ENCODE measurements around the gene RIPK4. TPM values are rescaled to one million over a fixed set of nuclear protein-coding genes. Genes with fewer than 3 reads are reported as not detected.

RIPK4 gene
- total and polyA plus RNA-seq, 2 of the 13 experiments (the other 11 are each of a cell fraction or from before 2014, with no cell fraction given) = 3.1 to 4.9 TPM

DNA sequence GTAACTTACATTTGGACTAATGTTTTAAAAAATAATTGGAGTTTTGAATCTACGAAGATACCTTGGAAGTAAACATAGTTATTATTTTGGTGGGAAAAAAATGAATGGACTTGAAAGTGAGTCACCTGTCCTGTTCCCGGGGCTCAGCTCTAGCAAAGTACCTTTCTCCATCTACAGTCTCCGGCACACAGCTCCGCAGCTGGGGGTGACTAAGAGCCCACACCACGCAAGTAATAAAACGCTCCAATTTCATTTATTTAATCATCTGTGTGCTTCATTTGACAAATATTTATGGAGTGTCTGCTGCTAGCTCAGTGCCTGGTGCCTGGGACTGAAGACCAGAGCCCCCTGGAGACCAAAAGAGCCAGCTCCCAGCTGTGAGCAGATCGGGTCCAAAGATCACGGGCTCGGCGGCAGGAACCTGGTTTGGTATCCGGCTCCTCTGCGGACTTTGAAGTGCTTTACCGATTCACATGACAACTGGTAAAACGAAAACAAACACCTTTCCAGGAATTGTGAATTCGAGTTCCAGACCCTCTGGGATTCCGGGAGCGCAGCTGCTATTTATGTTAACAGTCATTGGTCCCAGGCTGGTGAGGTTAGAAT, 1.7 kb upstream of the RIPK4 start (continued):
- TF ChIP-seq, protein P1, sequence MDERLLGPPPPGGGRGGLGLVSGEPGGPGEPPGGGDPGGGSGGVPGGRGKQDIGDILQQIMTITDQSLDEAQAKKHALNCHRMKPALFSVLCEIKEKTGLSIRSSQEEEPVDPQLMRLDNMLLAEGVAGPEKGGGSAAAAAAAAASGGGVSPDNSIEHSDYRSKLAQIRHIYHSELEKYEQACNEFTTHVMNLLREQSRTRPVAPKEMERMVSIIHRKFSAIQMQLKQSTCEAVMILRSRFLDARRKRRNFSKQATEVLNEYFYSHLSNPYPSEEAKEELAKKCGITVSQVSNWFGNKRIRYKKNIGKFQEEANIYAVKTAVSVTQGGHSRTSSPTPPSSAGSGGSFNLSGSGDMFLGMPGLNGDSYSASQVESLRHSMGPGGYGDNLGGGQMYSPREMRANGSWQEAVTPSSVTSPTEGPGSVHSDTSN (CRISPR knock-in tag; IDR thresholded peaks at IDR 0.05) = no peak
- TF ChIP-seq, protein P2, sequence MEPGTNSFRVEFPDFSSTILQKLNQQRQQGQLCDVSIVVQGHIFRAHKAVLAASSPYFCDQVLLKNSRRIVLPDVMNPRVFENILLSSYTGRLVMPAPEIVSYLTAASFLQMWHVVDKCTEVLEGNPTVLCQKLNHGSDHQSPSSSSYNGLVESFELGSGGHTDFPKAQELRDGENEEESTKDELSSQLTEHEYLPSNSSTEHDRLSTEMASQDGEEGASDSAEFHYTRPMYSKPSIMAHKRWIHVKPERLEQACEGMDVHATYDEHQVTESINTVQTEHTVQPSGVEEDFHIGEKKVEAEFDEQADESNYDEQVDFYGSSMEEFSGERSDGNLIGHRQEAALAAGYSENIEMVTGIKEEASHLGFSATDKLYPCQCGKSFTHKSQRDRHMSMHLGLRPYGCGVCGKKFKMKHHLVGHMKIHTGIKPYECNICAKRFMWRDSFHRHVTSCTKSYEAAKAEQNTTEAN (CRISPR knock-in tag; conservative IDR thresholded peaks at IDR 0.05) = peak; percentile 76
- TF ChIP-seq, protein P3, sequence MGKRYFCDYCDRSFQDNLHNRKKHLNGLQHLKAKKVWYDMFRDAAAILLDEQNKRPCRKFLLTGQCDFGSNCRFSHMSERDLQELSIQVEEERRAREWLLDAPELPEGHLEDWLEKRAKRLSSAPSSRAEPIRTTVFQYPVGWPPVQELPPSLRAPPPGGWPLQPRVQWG (CRISPR knock-in tag; IDR thresholded peaks at IDR 0.05; ENCODE audit: borderline replicate concordance, low read depth) = no peak
- peak; percentile 60; the same call in 1 of the 2 replicates for TF ChIP-seq ZBTB20 (CRISPR knock-in tag; IDR thresholded peaks at IDR 0.05; ENCODE audit: borderline replicate concordance, low read depth)
- TF ChIP-seq ARNTL (CRISPR knock-in tag; IDR thresholded peaks at IDR 0.05) = peak; percentile 63; the same call in 1 of the 2 replicates
- no peak for TF ChIP-seq ZNF20 (CRISPR knock-in tag; IDR thresholded peaks at IDR 0.05)
- no peak for TF ChIP-seq GLI4 (CRISPR knock-in tag; IDR thresholded peaks at IDR 0.05; ENCODE audit: borderline replicate concordance)
- TF ChIP-seq NCOR1 (IDR thresholded peaks at IDR 0.05; ENCODE audit: borderline replicate concordance, low read length) = peak; percentile 99
- no peak for TF ChIP-seq ZNF10 (CRISPR knock-in tag; IDR thresholded peaks at IDR 0.05; ENCODE audit: borderline replicate concordance, low read depth)
- no peak for TF ChIP-seq ARNT (IDR thresholded peaks at IDR 0.05)
- no peak; the same call in 1 of the 2 replicates for TF ChIP-seq HMG20B (CRISPR knock-in tag; conservative IDR thresholded peaks at IDR 0.05)
- TF ChIP-seq ZNF331 (CRISPR knock-in tag; IDR thresholded peaks at IDR 0.05) = peak; percentile 75
- TF ChIP-seq MBD4 (IDR thresholded peaks at IDR 0.05; ENCODE audit: borderline replicate concordance, low read length) = no peak; the same call in 1 of the 2 replicates
- no peak for TF ChIP-seq MZF1 (CRISPR knock-in tag; IDR thresholded peaks at IDR 0.05; ENCODE audit: borderline replicate concordance)
- TF ChIP-seq NAIF1 (CRISPR knock-in tag; IDR thresholded peaks at IDR 0.05; ENCODE audit: borderline replicate concordance) = peak; percentile 70; the same call in 1 of the 2 replicates
- TF ChIP-seq KLF11 (CRISPR knock-in tag; IDR thresholded peaks at IDR 0.05) = no peak
- TF ChIP-seq, protein P4, sequence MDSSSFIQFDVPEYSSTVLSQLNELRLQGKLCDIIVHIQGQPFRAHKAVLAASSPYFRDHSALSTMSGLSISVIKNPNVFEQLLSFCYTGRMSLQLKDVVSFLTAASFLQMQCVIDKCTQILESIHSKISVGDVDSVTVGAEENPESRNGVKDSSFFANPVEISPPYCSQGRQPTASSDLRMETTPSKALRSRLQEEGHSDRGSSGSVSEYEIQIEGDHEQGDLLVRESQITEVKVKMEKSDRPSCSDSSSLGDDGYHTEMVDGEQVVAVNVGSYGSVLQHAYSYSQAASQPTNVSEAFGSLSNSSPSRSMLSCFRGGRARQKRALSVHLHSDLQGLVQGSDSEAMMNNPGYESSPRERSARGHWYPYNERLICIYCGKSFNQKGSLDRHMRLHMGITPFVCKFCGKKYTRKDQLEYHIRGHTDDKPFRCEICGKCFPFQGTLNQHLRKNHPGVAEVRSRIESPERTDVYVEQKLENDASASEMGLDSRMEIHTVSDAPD (CRISPR knock-in tag; IDR thresholded peaks at IDR 0.05) = peak; percentile 95
- peak; percentile 35; the same call in 1 of the 2 replicates for TF ChIP-seq GATAD1 (CRISPR knock-in tag; IDR thresholded peaks at IDR 0.05)
- TF ChIP-seq PHF20 (CRISPR knock-in tag; IDR thresholded peaks at IDR 0.05) = peak; percentile 56
- TF ChIP-seq ZNF501 (CRISPR knock-in tag; IDR thresholded peaks at IDR 0.05) = peak; percentile 59; the same call in 1 of the 2 replicates
- no peak for TF ChIP-seq ZBTB3 (CRISPR knock-in tag; IDR thresholded peaks at IDR 0.05; ENCODE audit: borderline replicate concordance, low read depth)
- no peak for TF ChIP-seq RARG (CRISPR knock-in tag; IDR thresholded peaks at IDR 0.05; ENCODE audit: low read depth)
- TF ChIP-seq, protein P5, sequence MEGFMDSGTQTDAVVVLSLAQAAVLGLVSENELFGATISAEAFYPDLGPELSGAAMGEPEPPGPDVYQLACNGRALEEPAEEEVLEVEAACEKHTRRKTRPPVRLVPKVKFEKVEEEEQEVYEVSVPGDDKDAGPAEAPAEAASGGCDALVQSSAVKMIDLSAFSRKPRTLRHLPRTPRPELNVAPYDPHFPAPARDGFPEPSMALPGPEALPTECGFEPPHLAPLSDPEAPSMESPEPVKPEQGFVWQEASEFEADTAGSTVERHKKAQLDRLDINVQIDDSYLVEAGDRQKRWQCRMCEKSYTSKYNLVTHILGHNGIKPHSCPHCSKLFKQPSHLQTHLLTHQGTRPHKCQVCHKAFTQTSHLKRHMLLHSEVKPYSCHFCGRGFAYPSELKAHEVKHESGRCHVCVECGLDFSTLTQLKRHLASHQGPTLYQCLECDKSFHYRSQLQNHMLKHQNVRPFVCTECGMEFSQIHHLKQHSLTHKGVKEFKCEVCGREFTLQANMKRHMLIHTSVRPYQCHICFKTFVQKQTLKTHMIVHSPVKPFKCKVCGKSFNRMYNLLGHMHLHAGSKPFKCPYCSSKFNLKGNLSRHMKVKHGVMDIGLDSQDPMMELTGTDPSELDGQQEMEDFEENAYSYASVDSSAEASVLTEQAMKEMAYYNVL (CRISPR knock-in tag; IDR thresholded peaks at IDR 0.05; ENCODE audit: borderline replicate concordance) = 0 out of 2 replicates have a peak, but pooled peaks have one; percentile 7
- no peak for TF ChIP-seq GPN1 (CRISPR knock-in tag; IDR thresholded peaks at IDR 0.05; ENCODE audit: borderline replicate concordance)
- no peak for TF ChIP-seq ZNF550 (CRISPR knock-in tag; IDR thresholded peaks at IDR 0.05; ENCODE audit: borderline replicate concordance)
